IPS-NIHi7 (cell line): ENCODE data around the gene CDC42BPG.
"Not testable (repeated sequence)": the region's sequence is repeated elsewhere in the genome, so short reads cannot be mapped to it uniquely, and the experiment has no call there.

Experiments used
- DNase-seq: peaks from one replicate; pipeline ENCODE4 v3.0.0; 2012; ENCODE audit warnings: mixed read lengths; ENCODE audit errors: extremely low spot score

The CDC42BPG gene

DNA sequence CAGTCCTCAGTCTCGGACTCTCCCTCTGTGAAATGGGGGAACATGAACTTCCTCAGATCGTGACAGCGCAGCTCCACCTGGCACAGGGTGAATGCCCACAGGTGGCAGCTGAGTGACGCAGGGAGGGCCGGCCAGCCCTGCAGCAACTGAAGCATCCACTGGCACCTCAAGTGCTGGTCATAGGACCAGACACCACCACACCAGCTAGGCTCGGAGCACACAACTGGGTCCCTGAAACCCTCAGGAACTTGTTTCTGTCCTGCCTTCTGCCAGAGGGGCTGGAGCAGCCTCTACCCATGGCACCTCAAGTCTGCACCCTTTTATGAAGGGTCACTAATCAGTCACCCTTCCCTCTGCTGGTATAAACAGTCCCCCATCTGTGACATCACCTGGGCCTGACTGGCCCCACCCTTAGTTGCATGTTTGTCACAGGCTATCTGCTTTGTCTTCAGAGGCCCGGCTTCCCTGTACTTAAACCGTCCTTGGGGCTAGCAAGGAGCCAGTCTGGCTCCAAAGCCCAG is 7.4 kb upstream of the CDC42BPG start:
- DNase-seq, result no peak

DNA sequence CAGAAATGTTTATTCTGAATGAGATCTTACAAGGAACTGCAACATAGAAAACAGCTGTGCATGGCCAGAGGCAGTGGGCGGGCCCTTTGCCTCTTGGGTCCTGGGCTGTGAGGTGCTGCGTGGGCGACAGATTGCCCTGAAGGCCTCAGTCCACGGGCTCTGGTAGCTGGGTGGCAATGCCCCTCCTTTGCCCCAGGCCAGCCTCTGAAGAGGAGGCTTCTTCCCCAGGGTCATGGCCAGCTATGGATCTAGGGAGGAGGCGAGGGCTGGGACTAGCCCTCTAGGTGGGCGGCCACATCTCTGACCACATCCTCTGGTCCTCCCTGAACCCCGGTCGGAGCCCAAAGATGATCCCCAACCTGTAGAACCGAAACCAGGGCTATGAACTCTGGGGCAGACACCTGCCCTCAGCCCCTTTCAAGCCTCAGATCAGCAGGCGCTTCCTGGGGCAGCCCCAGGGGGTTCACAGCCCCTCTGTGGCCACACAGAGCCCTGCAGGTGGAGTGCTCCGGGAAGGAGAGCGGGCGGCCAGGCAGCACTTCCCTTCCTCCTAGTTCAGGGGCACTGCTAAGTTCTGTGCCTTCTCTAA is 6.6 kb upstream of the CDC42BPG start:
- peak; percentile 56 for DNase-seq

DNA sequence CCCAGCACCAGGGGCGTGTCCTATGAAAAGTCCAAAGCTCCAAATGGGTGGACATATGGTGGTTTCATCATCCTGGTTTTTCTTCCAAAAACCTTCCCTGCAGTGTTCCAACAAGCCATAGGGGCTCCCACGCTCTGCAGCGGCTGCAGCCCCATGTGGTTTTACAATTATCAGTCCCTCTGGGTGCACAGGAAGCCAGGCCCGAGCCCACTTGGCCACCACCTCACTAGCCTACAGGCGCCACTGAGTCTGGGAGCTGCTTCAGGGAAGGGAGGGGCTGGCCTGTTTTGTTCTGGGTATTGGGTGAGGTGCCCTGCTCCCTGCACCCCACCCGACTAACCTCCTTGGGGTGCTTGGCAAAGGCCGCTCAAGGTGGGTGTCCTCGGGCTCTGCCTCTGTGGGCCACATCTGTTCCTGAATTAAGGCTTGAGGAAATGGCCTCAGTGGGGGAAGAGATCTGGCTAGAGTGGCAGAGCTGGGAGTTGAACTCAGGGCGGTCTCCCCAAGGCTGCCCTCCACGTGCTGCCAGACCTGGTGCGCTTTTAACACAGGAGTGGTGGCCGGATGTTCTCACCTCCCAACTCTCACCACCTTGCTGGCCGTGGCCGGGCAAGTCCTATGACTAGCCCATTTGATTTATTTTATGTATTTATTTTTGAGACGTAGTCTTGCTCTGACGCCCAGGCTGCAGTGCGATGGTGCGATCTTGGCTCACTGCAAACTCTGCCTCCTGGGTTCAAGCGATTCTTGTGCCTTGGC is 5.3 kb upstream of the CDC42BPG start:
- DNase-seq, result no peak

DNA sequence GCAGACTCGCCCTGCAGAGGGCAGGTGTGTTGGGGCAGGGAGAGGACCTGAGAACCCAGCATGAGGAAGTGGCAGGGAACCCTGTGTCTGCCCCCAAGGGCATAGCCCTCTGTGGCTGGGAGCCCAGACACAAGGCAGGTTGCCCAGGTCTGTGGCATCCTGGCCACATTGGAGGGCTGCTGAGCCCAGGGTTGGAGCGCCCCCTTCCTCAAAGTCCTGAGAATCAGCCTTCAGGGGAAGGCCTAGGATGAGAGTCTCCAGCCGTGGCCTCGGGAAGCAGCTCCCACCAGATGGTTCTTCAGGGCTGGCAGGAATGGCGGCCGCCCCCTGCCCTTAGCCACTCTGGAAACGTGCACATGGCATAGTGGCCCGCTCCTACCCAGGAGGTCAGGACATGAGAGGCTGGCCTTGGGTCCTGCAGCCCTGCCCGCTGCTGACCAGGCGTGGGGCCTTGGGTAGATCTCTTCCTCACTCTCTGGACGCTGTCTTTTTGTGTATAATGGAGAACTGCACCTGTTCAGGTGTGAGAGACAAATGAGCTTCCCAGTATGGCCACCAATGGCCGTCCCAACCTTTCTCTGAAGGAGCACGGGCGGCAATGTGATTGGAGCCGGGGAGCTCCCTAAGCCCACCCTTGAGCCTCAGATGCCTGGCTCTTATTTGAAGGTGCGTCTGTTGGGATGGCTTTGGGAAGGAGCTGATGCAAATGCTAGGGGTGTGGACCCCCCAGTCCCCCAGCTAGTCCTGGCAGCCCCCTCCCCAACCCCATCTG is 4.6 kb upstream of the CDC42BPG start:
- DNase-seq, result peak; percentile 73

DNA sequence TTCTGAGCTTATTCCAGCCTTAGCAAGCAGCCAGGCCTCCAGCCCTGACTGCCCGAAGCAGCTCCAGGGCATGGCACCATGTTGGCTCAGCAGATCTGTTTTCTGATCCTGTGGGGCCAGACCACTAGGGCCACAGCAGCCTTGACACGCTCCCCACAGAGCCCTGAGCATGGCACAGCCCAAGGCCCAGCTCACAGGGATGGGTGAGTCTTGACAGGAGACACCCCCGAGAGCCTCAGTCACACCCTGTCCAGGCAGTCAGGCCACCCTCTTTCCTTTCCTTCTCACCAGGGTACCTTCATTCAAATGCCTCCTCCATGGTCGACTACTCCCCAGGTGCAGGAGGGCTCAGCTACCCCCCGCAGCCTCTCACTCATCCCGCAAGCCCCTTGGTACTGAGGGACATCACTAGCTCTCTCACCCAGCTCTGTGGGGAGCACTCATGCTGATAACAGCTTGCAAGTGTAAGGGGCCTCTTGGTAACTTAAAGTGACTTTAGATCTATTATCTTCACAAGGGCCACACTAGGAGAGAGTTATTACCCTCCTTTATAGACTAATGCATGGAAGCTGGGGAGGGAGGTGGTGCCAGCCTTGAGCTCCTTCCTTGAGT is 3.9 kb upstream of the CDC42BPG start:
- DNase-seq, result no peak

DNA sequence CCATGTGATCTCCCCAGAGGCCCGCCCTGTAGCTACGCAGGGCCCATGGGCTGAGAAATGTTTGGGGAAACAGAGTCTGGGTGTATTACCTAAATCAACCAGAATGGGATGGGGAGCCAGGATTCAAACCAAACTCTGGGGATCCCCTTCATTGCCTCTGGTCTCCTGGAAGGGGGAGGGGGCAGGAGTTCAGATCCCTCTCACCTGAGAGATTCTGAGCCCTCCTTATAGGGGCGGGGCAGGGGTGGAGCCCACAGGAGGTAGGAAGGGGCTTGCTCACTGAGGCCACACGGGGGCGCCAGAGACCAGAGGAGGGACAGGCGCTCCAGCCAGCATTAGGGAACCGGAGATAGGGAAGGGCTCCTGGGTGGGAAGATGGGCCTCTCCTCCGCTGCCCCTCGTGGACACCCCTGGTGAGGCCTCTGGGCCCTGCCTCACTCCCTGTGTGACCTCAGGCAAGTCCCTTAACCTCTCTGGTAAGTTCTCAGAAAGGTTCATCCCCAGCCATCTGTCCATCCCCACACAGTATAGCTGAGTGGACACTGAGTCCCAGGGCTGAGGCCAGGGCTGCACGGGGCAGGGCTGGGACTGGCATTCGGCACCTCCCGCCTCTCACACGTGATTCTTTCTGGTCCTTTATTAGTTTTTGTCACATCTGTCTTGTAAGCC is 2.7 kb upstream of the CDC42BPG start:
- DNase-seq, result peak; percentile 92

DNA sequence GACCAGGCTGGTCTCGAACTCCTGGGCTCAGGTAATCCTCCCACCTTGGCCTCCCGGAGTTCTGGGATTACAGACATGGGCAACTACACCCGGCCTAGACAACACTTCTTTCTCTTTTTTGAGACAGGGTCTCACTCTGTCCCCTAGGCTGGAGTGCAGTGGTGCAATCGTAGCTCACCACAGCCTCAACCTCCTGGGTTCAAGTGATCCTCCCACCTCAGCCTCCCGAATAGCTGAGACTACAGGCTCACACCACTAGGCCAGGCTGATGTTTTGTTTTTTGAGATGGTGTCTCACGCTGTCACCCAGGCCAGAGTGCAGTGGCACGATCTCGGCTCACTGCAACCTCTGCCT is 1.3 kb upstream of the CDC42BPG start:
- DNase-seq, result not testable (repeated sequence)

DNA sequence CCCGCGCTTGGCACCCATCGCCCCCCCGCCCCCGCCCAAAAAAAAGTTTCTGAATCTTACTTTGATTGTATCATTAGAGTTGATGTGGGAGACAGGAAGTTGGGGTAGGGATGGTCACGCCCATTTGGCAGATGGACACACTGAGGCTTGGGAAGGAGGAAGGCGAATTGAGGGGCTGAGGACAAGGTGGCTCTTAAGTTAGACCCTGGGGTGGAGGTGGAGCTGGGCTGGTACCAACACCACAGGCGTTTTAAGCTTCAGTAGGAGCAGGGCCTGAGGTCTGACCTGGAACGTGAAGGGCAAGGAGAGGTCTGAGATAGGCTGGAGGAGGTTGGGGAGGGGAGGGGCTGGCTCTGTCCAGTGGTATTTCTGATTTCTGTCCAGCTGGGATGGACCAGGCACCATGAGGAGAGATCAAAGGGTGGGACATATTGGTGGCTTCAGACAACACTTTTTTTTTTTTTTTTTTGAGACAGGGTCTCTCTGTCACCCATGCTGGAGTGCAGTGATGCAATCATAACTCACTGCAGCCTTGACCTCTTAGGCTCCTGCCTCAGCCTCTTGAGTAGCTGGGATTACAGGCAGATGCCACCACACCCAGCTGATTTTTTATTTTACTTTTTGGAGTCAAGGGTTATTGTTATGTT is 799 bp upstream of the CDC42BPG start:
- no peak for DNase-seq

DNA sequence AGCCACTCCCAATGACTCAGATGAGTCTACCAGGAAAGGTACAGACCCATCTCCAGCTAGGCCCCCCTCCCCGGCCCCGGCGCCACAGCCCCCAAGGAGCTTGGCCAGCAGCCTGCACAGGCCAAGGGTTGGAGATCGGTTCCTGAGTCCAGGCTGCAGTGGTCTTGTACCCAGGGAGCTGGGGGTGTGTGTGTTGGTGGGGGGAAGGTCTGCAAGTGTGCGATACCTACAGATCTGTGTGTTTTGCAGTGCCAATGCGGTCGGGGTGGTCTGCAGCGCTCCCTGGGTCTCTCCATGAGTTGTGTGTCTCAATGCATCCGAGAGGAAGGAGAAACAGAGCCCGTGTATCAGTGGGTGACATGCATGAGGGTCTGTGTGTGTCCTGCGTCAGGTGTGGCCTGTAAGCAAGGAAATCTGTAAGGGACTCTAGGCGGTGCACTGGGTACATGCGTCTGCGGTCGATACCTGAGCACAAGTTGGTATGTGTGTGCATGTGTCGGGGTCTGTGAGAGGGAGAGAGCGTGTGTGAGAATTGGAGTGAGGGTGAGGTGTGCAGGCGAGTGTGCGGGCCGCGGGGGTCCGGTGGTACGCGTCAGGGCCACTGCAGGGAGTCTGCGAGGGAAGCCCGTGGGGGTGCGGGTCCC is 645 bp downstream of the CDC42BPG start:
- DNase-seq, result no peak

DNA sequence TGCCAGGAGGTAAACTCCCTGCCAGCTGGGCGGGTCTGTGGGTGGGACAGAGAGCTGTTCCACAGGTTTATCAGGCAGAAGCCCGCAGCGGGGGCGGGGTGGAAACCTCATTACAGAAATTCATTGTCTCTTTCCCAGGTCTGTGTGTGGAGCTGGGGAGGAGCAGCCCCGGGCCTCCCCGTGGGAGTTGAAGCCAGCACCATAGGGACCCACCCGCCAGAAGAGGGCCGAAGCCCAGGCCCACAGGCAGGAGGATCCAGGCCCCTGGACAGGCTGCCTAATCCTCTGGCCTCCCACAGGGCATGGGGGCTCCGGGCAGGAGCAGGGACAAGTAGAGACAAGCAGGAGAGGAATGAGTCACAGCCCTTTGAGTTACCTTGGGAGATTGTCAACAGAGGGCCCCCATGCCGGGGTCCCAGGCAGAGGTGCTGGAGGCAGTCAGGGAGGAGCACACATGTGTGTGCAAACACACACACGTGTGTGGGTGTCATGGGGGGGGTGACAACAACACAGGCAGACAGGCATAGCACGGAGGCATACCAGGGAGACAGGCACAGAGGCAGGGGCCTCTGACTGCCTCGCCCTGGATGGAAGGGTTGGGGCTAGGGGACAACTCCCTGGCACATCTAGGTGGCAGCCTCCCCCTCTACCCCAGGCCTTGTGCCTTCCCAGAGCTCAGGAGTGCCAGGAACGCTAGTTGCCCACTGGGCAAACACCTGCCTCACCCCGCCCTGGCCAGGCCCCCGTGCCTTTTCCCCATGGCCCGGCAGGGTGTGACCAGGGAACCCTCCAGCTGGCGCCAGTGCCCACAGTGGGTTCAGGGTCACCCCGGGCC is 1.4 kb downstream of the CDC42BPG start:
- peak; percentile 71 for DNase-seq

DNA sequence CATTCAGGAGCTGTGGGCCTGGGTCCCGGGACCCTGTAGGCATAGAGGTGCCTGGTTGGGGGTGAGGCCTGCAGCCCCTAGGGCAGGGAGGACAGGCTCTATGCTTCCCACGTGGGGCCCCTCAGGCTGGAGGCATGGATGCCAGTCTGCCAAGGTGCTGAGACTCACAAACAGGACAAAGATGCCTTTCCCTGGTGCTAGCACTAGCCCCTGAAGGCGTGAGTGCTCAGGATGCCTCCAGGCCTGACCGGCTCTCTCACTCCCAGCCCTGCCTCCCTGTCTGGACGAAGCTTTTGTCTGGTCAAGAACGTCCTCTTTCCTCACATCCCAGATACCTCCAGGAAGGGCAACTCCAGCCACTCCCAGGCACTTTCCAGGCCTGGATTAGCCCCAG is 2.1 kb downstream of the CDC42BPG start:
- no peak for DNase-seq

DNA sequence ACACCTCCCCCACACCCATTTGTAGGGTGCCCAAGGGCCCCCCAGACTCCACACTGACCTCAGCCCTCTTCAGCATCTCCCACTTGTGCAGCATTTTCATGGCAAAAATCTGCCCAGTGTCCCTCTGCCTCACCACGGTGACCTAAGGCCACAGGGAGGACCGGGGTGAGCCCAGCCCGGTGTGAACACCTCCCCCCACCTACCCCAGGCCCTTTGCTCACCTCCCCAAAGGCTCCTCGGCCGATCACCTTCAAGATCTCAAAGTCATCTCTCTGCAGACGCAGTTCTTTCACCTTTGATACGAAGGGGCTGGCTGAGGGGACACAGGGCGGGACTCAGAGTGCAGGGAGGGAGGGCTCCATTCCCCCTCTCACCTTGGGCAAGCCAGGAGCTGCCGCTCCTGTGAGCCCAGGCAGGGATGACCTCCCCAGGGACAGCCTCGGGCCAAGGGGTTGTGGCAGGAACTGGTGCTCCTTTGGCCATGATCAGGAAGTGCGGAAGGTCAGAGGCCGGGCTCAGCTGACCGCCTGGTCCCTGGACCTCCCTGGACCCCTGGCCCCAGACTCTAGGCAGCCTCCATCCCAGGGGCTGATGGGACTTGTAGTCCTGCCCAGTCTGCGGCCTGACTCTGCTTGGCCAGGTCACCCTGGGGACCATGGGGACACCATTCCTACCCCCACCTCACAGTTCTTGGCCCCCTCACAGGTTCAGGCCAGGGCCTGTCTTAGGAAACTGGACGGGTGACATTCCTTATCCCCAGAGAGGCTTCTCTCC is 2.7 kb downstream of the CDC42BPG start:
- no peak for DNase-seq

DNA sequence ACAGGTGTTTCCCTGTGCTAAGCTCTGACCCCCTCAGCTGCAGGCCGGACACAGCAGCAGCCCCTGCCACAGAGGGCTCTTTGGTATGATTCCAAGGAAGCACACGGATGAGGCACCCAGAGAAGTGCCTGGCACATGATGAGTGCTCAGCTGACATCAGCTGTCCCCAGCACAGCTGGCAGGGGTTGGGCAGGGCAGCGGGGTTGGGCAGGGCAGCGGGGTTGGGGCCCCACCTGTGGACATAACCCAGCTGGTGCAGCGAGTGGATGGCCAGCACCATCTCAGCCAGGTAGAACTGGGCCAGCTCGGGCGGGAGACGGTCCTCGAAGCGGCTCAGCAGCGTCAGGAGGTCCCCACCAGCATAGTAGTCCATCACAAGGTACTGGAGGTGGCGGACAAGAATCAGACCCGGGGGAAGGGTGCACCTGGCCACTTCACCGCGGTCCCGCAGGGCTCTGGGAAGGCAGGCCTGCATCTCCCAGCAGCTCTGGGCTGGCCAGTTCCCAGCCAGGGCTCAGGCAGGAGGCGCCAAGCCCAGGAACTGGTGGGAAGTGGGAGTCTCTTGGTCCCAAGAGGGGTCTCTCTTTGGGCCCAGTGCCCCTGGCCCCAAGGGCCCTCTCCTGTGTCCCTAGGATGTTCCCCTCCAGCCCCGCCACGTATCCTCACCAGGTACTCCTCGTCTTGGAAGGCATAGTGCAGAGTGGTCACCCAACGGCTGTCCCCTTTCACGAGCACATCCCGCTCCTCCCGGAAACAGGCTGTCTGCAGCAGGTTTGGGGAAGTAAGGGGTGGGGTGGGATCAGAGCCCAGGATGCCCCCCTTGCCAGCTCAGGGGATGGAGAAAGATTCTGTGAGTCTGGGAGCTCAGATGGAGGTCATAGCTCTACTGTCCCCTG is 4.3 kb downstream of the CDC42BPG start:
- no peak for DNase-seq

DNA sequence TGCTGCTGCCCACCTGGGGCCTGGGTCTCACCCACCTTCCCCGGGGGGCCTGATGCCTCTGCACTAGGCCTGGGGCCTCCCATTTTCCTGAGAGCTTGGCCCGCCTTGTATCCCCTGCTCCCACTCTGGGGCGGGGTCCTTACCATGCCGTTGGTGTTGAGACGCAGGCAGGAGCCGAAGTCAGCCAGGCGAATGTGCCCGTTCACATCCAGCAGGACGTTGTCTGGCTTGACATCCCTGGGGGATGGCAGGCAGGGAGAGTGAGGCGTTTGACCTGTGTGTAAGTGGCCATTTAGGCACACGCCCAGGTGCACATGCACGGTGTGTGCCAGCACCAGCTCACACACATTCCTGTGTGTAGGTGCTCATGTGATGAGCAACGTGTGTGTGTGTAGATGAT is 5.1 kb downstream of the CDC42BPG start:
- DNase-seq, result no peak

DNA sequence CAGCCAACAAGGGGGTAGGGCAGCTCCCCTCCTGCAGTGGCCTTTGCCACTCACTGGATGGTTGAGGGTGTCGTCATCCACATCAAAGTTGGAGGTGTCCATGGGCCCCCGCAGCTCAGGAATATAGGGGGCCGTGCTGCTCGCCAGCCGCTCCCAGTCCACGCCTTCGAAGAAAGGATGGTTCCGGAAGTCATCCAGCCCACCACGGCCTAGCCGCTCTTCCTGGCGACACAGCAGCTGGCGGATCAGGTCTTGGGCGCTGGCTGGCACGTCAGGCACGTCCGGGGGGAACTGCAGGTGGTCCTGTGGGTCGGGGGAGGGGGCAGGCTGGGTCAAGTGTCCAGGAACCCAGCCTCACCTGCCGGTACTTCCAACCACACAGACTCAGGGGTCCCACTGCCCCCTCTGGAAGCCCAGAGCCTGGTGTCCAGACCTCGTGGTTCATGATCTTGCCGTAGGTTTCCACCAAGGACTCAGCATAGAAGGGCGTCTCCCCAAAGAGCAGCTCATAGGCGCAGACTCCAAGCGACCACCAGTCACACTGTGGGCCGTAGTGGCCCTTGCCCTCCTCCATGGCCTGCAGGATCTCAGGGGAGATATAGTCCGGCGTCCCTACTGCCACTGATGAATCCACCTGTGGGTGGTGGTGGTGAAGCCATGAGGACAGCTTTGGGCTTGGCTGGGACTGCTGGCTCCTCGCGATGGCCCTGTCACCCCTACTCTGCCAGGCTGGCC is 5.7 kb downstream of the CDC42BPG start:
- DNase-seq, result no peak

DNA sequence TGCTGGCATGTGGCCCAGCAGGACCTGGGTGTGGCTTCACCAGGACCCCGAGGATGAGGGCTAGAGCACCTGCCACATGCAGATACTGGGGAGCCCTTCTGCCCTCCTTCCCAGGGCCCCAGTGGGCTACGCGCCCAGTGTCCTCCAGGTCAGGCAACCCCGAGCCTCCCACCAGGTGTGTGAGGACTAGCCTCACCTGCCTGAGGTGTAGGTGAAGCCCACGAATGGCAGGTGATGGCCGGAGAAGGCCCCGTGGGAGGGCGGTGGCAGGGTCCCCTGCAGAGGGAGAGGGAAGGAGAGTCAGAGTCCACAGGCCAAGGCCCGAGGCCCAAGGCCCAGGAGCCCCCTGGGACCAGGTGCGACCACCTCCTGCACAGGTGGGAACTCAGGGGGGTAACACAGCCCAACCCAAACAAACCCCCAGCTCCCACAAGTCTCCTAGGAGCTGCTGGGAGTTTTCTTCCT is 6.5 kb downstream of the CDC42BPG start:
- no peak for DNase-seq

DNA sequence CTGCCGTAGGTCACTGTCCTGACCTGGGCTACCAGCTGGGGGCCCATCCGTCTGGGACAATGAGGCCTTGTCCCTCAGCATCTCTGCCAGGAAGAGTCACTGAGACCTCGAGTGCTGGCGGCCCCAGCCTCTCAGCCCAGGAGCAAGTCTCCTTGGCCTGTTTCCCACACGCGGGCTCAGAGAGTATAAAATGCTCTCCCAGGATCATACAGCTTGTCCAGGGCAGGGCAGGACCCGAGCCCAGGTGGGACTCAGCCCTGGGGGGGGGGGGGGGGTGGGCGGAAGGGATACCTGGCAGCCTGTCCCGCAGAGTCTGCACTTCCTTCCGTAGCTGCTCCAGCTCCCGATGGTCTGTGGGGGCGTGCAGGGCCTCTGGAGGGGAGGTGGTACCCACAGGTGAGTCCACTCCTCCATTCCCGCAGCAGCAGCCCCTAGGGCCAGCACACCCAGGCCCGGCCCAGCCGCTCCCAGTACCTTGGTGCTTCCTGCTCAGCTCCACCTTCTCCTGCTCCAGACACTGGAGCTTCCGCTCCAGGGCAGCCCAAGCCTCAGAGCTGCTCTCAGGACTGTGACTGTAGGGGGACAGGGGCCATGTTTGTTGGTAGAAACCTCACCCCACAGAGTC is 7.9 kb downstream of the CDC42BPG start:
- no peak for DNase-seq
